A673 (cell line): ENCODE measurements around the gene MZB1.

ENCODE experiments used
- EZH2 ChIP-seq: fragments of 200-600 bp; sonication (generic); IDR thresholded peaks from 2 replicates; pipeline ENCODE4 v1.6.1; 2017; ENCODE audit warnings: borderline replicate concordance, low read depth, mild to moderate bottlenecking, mixed read lengths, antibody characterized with exemption, low read length; ENCODE audit not compliant: poor library complexity, severe bottlenecking
- TF ChIP-seq, protein P1 (sequence below): fragments of 300-800, 200-600 bp; sonication (generic); conservative IDR thresholded peaks from 2 replicates; pipeline ENCODE4 v1.5.1; 2017; ENCODE audit warnings: low read depth, mild to moderate bottlenecking, antibody characterized with exemption, low read length, moderate library complexity, mixed read lengths

- TF ChIP-seq, protein P1, sequence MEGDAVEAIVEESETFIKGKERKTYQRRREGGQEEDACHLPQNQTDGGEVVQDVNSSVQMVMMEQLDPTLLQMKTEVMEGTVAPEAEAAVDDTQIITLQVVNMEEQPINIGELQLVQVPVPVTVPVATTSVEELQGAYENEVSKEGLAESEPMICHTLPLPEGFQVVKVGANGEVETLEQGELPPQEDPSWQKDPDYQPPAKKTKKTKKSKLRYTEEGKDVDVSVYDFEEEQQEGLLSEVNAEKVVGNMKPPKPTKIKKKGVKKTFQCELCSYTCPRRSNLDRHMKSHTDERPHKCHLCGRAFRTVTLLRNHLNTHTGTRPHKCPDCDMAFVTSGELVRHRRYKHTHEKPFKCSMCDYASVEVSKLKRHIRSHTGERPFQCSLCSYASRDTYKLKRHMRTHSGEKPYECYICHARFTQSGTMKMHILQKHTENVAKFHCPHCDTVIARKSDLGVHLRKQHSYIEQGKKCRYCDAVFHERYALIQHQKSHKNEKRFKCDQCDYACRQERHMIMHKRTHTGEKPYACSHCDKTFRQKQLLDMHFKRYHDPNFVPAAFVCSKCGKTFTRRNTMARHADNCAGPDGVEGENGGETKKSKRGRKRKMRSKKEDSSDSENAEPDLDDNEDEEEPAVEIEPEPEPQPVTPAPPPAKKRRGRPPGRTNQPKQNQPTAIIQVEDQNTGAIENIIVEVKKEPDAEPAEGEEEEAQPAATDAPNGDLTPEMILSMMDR: no peak
- no peak for TF ChIP-seq EZH2
These were observed 11.8 kb upstream of the MZB1 start for GRCh38 chr5:139401546-139401945.
